ENCODE results near the gene RNU11. TPM values are rescaled to one million over a fixed set of nuclear protein-coding genes. Genes with fewer than 3 reads are reported as not detected.

Gene RNU11
- total RNA-seq, result under 0.01 TPM in 1 of 2 replicates, not detected in the other

DNA sequence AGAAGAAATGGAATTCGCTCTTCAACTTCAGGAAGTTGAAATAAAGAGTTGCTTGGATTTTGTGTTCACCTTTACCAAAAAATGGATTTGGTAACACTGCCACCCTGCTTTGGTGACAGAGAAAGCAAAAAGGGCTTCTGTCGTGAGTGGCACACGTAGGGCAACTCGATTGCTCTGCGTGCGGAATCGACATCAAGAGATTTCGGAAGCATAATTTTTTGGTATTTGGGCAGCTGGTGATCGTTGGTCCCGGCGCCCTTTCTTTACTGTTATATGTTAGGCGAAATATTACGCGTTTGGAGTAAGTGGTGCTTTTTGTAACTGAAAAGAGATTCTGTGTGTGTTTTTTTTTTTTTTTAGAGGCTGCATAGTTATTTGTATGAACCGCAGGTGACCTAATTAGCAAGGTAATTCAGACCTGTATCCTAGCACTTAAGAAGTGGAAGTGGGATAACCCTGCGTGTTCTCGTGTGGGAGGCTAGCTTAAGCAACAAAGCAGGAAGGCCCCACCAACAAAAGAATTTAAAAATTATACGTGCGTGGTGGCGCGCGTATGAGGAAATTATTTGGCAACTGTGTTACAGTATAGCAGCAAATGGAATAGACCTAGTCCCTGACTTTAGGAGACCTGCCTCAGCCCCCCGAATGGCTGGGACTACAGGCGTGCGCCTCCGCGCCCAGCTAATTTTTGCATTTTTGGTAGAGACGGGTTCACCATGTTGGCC, at the start of gene RNU11:
Gene RNU11 (plus strand): TSS at position 127 of the 725 bp plus-strand sequence.

DNA sequence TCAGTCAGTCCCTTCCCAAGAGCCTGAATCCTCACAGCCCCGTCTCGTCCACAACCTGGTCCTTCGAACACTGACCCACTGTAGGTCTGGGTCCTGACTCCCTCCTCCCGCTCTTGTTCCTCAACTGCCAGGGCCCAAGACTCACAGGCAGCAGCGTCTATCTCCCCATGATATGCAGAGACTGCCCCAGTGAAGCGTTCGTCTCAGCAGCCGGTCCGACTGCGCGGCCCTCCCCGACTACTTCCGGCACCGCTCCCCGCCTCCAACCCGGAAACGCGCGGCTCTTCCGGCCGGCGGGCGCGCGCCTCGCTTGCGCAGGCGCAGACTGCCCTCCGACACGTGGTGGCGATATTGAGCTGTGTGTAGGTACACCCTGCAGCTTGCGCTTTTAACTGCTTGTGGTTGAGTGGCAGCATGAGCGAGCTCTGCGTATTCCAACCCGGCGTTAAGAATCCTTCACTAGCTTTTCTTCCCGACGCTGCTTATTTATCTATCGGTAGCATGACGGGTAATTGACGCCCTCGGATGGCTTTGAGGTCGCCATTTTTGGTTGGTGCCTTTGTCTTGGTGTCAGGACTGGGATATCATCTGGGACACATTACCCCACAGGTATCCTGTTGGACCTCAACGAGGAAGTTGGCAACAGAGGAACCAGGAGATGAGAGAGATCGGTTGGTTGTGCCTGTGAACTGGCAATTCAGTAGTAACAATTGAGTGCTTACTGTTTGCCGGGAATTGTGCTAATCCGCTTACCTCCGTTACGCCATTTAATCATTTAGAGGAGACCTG, 5.4 kb upstream of the RNU11 start, which contains the start of gene TAF12:
Gene TAF12 (minus strand): TSS at position 221 of the 789 bp plus-strand sequence. CDS start 20,986 bp downstream, outside the sequence.

DNA sequence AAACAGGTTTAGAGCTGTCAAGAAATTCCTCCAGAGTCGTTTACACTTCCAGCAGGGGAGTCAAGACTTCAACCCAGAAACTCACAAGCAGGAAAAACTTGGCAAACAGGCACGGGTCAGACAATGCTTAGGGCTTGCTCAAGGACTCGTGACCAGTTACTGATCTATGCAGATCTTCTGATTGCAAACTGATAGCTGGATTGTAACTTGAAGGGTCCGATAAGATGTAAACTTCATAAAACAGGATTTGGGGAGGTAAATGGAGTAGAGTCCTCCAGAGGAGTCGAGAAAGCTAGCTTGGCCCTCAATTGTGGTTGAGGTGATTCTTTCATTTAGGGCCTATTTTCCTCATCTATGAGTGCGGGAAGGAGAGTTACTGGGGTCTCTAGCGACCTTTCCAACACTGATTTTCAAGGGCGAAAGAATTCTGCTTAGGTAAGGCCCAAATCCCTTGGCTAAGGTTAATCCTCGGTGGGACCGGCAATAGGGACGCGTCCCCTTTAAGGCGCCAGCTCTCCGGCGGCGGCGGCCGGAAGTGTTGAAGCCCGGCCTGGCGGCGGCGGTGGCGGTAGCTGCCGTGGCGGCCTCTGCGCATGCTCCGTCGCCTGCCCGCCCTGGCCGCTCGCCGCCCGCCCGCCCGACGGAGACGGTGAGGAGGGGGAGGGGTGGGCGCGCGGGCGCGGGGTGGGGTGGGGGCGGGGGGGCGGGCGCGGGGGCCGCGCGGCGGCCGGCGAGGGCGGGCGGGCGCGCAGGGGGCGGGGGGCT, 20.0 kb downstream of the RNU11 start, which contains the start of gene GMEB1:
Gene GMEB1 (plus strand): TSS at position 594 of the 765 bp plus-strand sequence. CDS start 14,829 bp downstream, outside the sequence.

Other genes starting within 250 kb of the RNU11 start
- gene RCC1, start 142.6 kb upstream of the RNU11 start, total RNA-seq, result 21.8 and 26.3 TPM in 2 replicates
- gene TRNAU1AP, start 95.5 kb upstream of the RNU11 start, total RNA-seq, result 20.3 and 21.1 TPM in 2 replicates
- 0.93 and 1.7 TPM in 2 replicates for gene RAB42, start 56.3 kb upstream of the RNU11 start, total RNA-seq
- gene TAF12, start 5.5 kb upstream of the RNU11 start, total RNA-seq, result 53.9 and 61.6 TPM in 2 replicates
- gene GMEB1, start 20.2 kb downstream of the RNU11 start, total RNA-seq, result 7.0 and 7.8 TPM in 2 replicates
- gene YTHDF2, start 88.3 kb downstream of the RNU11 start, total RNA-seq, result 44.1 and 45.8 TPM in 2 replicates
- under 0.01 TPM in 1 of 2 replicates, not detected in the other for gene OPRD1, start 163.6 kb downstream of the RNU11 start, total RNA-seq